ENCODE results near the gene SERPINB2. TPM values are rescaled to one million over a fixed set of nuclear protein-coding genes. Genes with fewer than 3 reads are reported as not detected.

Gene SERPINB2
- total RNA-seq, 1 experiment from 2014 or later, result not detected

DNA sequence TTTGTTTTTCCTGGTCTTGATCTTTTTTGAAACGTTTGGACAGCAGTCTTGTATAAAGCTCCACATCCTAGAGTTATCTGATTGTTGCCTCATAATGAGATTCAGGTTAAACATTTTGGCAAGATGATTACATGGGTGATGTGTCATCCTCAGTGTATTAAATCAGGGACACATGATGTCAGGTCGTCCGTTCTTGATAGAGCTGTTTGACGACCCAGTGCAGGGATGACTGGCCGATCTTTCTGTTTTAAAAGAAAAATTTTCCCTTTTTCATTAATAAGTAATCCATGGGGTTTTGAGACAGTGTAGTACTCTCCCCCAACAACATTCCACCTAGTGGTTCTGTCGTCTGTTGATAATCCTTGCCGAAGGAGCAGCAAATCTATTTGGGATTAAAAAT lies 44.5 kb upstream of the SERPINB2 start (continued):
- TF ChIP-seq, protein P1, sequence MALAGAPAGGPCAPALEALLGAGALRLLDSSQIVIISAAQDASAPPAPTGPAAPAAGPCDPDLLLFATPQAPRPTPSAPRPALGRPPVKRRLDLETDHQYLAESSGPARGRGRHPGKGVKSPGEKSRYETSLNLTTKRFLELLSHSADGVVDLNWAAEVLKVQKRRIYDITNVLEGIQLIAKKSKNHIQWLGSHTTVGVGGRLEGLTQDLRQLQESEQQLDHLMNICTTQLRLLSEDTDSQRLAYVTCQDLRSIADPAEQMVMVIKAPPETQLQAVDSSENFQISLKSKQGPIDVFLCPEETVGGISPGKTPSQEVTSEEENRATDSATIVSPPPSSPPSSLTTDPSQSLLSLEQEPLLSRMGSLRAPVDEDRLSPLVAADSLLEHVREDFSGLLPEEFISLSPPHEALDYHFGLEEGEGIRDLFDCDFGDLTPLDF (CRISPR knock-in tag; IDR thresholded peaks at IDR 0.05), result no peak
- TF ChIP-seq, protein P2, sequence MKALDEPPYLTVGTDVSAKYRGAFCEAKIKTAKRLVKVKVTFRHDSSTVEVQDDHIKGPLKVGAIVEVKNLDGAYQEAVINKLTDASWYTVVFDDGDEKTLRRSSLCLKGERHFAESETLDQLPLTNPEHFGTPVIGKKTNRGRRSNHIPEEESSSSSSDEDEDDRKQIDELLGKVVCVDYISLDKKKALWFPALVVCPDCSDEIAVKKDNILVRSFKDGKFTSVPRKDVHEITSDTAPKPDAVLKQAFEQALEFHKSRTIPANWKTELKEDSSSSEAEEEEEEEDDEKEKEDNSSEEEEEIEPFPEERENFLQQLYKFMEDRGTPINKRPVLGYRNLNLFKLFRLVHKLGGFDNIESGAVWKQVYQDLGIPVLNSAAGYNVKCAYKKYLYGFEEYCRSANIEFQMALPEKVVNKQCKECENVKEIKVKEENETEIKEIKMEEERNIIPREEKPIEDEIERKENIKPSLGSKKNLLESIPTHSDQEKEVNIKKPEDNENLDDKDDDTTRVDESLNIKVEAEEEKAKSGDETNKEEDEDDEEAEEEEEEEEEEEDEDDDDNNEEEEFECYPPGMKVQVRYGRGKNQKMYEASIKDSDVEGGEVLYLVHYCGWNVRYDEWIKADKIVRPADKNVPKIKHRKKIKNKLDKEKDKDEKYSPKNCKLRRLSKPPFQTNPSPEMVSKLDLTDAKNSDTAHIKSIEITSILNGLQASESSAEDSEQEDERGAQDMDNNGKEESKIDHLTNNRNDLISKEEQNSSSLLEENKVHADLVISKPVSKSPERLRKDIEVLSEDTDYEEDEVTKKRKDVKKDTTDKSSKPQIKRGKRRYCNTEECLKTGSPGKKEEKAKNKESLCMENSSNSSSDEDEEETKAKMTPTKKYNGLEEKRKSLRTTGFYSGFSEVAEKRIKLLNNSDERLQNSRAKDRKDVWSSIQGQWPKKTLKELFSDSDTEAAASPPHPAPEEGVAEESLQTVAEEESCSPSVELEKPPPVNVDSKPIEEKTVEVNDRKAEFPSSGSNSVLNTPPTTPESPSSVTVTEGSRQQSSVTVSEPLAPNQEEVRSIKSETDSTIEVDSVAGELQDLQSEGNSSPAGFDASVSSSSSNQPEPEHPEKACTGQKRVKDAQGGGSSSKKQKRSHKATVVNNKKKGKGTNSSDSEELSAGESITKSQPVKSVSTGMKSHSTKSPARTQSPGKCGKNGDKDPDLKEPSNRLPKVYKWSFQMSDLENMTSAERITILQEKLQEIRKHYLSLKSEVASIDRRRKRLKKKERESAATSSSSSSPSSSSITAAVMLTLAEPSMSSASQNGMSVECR (CRISPR knock-in tag; IDR thresholded peaks at IDR 0.05; ENCODE audit: borderline replicate concordance), result no peak
- TF ChIP-seq FOXJ3 (CRISPR knock-in tag; IDR thresholded peaks at IDR 0.05; ENCODE audit: borderline replicate concordance), result no peak

DNA sequence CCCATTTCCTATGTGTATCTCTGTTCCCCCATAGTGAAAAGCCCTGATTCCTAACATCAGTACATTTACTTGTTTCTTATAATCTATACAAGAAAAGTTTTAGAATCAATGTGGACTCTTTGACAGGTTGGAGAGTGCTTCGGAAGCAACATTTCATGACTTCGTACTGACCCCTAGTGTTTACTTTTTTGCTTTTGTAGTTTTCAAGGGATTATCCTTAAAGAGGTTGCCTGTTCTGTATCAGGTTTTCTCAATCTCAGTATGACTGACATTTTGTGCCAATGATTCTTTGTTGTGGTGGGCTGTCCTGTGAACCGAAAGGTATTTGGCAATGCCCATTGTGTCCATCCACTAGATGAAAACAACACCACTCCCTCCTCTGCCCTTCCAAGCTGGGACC lies 43.3 kb upstream of the SERPINB2 start:
- Mint-ChIP-seq H3K27ac (no peak overlapping the region), H3K36me3 (no peaks in the 10 kb centered on the region), H3K4me3 (no peak overlapping the region), H3K27me3 (ENCODE audit: low read depth) (no peaks in the 10 kb centered on the region), H3K4me1 (no peaks in the 10 kb centered on the region), H3K9me3 (no peaks in the 10 kb centered on the region)
- DNase-seq (ENCODE audit: low spot score) (no peak), ATAC-seq (peak; percentile 74)
- ChIA-PET POLR2A (no interaction called here), CTCF (interaction anchor here (0.6 to 1.6 kb wide), 7 partner anchors 20 to 399 kb away, joined by 3 to 9 read pairs (median 4); no protein-coding TSS in a partner anchor)
- TF ChIP-seq EMX1 (CRISPR knock-in tag; IDR thresholded peaks at IDR 0.05), result no peak
- TF ChIP-seq, protein P3, sequence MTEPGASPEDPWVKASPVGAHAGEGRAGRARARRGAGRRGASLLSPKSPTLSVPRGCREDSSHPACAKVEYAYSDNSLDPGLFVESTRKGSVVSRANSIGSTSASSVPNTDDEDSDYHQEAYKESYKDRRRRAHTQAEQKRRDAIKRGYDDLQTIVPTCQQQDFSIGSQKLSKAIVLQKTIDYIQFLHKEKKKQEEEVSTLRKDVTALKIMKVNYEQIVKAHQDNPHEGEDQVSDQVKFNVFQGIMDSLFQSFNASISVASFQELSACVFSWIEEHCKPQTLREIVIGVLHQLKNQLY (CRISPR knock-in tag; IDR thresholded peaks at IDR 0.05), result no peak

DNA sequence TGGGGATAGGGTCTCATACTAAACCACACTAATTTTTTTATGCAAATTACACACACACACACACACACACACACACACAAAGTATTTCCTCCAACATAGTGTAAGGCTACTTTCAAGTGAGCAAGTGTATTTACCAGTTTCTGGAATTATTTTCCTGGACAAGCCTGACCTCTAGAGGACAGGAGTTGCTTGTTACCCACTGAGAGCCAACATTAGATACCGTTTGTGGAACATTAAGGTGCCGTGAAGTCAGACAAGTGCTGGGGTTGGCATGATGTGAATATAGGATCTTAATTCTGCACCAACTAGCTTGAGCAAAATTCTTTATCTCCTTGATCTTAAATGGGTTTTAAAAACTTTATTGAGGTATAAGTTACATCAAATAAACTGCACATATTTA lies 39.3 kb upstream of the SERPINB2 start:
- Mint-ChIP-seq H3K9me3 (no peaks in the 10 kb centered on the region), H3K27ac (no peak overlapping the region), H3K36me3 (no peaks in the 10 kb centered on the region), H3K4me3 (no peak overlapping the region), H3K4me1 (no peaks in the 10 kb centered on the region), H3K27me3 (ENCODE audit: low read depth) (no peaks in the 10 kb centered on the region)
- no peak for DNase-seq (ENCODE audit: low spot score)
- CTCF ChIA-PET, result no interaction called here
- POLR2A ChIA-PET, result no interaction called here
- peak; percentile 79 for ATAC-seq
- TF ChIP-seq, protein P4, sequence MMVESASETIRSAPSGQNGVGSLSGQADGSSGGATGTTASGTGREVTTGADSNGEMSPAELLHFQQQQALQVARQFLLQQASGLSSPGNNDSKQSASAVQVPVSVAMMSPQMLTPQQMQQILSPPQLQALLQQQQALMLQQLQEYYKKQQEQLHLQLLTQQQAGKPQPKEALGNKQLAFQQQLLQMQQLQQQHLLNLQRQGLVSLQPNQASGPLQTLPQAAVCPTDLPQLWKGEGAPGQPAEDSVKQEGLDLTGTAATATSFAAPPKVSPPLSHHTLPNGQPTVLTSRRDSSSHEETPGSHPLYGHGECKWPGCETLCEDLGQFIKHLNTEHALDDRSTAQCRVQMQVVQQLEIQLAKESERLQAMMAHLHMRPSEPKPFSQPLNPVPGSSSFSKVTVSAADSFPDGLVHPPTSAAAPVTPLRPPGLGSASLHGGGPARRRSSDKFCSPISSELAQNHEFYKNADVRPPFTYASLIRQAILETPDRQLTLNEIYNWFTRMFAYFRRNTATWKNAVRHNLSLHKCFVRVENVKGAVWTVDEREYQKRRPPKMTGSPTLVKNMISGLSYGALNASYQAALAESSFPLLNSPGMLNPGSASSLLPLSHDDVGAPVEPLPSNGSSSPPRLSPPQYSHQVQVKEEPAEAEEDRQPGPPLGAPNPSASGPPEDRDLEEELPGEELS (CRISPR knock-in tag; IDR thresholded peaks at IDR 0.05), result no peak
- TF ChIP-seq RORB (CRISPR knock-in tag; IDR thresholded peaks at IDR 0.05), result no peak
- TF ChIP-seq, protein P2 (CRISPR knock-in tag; IDR thresholded peaks at IDR 0.05; ENCODE audit: borderline replicate concordance), result no peak
- TF ChIP-seq GTF2I (CRISPR knock-in tag; conservative IDR thresholded peaks at IDR 0.05), result no peak
- TF ChIP-seq, protein P5, sequence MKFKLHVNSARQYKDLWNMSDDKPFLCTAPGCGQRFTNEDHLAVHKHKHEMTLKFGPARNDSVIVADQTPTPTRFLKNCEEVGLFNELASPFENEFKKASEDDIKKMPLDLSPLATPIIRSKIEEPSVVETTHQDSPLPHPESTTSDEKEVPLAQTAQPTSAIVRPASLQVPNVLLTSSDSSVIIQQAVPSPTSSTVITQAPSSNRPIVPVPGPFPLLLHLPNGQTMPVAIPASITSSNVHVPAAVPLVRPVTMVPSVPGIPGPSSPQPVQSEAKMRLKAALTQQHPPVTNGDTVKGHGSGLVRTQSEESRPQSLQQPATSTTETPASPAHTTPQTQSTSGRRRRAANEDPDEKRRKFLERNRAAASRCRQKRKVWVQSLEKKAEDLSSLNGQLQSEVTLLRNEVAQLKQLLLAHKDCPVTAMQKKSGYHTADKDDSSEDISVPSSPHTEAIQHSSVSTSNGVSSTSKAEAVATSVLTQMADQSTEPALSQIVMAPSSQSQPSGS (CRISPR knock-in tag; IDR thresholded peaks at IDR 0.05; ENCODE audit: borderline replicate concordance, low read depth), result no peak
- TF ChIP-seq, protein P6, sequence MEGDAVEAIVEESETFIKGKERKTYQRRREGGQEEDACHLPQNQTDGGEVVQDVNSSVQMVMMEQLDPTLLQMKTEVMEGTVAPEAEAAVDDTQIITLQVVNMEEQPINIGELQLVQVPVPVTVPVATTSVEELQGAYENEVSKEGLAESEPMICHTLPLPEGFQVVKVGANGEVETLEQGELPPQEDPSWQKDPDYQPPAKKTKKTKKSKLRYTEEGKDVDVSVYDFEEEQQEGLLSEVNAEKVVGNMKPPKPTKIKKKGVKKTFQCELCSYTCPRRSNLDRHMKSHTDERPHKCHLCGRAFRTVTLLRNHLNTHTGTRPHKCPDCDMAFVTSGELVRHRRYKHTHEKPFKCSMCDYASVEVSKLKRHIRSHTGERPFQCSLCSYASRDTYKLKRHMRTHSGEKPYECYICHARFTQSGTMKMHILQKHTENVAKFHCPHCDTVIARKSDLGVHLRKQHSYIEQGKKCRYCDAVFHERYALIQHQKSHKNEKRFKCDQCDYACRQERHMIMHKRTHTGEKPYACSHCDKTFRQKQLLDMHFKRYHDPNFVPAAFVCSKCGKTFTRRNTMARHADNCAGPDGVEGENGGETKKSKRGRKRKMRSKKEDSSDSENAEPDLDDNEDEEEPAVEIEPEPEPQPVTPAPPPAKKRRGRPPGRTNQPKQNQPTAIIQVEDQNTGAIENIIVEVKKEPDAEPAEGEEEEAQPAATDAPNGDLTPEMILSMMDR (IDR thresholded peaks at IDR 0.05), result no peak
- no peak for TF ChIP-seq SMAD4 (CRISPR knock-in tag; IDR thresholded peaks at IDR 0.05)
- TF ChIP-seq MYBL2 (CRISPR knock-in tag; IDR thresholded peaks at IDR 0.05), result no peak
- TF ChIP-seq, protein P7, sequence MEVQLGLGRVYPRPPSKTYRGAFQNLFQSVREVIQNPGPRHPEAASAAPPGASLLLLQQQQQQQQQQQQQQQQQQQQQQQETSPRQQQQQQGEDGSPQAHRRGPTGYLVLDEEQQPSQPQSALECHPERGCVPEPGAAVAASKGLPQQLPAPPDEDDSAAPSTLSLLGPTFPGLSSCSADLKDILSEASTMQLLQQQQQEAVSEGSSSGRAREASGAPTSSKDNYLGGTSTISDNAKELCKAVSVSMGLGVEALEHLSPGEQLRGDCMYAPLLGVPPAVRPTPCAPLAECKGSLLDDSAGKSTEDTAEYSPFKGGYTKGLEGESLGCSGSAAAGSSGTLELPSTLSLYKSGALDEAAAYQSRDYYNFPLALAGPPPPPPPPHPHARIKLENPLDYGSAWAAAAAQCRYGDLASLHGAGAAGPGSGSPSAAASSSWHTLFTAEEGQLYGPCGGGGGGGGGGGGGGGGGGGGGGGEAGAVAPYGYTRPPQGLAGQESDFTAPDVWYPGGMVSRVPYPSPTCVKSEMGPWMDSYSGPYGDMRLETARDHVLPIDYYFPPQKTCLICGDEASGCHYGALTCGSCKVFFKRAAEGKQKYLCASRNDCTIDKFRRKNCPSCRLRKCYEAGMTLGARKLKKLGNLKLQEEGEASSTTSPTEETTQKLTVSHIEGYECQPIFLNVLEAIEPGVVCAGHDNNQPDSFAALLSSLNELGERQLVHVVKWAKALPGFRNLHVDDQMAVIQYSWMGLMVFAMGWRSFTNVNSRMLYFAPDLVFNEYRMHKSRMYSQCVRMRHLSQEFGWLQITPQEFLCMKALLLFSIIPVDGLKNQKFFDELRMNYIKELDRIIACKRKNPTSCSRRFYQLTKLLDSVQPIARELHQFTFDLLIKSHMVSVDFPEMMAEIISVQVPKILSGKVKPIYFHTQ (CRISPR knock-in tag; IDR thresholded peaks at IDR 0.05), result no peak

Measured in WTC11 (cell line).